Hepatocyte (in vitro differentiated cells): ENCODE measurements around the gene SERTAD2. TPM values are rescaled to one million over a fixed set of nuclear protein-coding genes. Genes with fewer than 3 reads are reported as not detected.

Experiments used
- DNase-seq: peaks from one replicate; pipeline ENCODE4 v3.0.0-alpha.2; 2016; ENCODE audit warnings: low spot score
- H2AFZ ChIP-seq: fragments of 200-600 bp; sonication (generic); 2 replicates; pipeline ENCODE4 v1.6.0; 2016; ENCODE audit warnings: antibody characterized with exemption, mild to moderate bottlenecking
- H3K27ac ChIP-seq: fragments of 200-600 bp; sonication (generic); 2 replicates; pipeline ENCODE4 v1.5.1; 2016; ENCODE audit warnings: mild to moderate bottlenecking
- H3K27me3 ChIP-seq: fragments of 200-600 bp; sonication (generic); 2 replicates; pipeline ENCODE4 v1.6.1; 2016
- H3K36me3 ChIP-seq: fragments of 200-600 bp; sonication (generic); replicated peaks from 2 replicates; pipeline ENCODE4 v1.5.1; 2016; ENCODE audit warnings: low read depth; ENCODE audit not compliant: insufficient read depth
- H3K4me1 ChIP-seq: fragments of 200-600 bp; sonication (generic); 2 replicates; pipeline ENCODE4 v1.5.1; 2016; ENCODE audit warnings: mild to moderate bottlenecking, moderate library complexity; ENCODE audit not compliant: insufficient read depth
- H3K4me2 ChIP-seq: fragments of 200-600 bp; sonication (generic); 2 replicates; pipeline ENCODE4 v1.6.0; 2016
- H3K4me3 ChIP-seq: fragments of 200-600 bp; sonication (generic); 2 replicates; pipeline ENCODE4 v1.5.1; 2016; ENCODE audit warnings: mild to moderate bottlenecking
- H3K79me2 ChIP-seq: fragments of 200-600 bp; sonication (generic); 2 replicates; pipeline ENCODE4 v1.6.0; 2017; ENCODE audit warnings: mild to moderate bottlenecking
- H3K9me2 ChIP-seq: fragments of 200-600 bp; sonication (generic); replicated peaks from 2 replicates; pipeline ENCODE4 v1.6.0; 2017; ENCODE audit warnings: mild to moderate bottlenecking; ENCODE audit not compliant: insufficient read depth
- H3K9me3 ChIP-seq: fragments of 200-600 bp; sonication (generic); 2 replicates; pipeline ENCODE4 v1.5.1; 2016; ENCODE audit warnings: low read depth, mild to moderate bottlenecking
- H4K20me1 ChIP-seq: fragments of 200-600 bp; sonication (generic); 2 replicates; pipeline ENCODE4 v1.6.0; 2016; ENCODE audit warnings: mild to moderate bottlenecking; ENCODE audit not compliant: insufficient read depth, poor library complexity, severe bottlenecking
- CTCF ChIP-seq: fragments of 200-600 bp; sonication (generic); IDR thresholded peaks from 2 replicates; pipeline ENCODE4 v1.5.1; 2016; ENCODE audit warnings: antibody characterized with exemption, mild to moderate bottlenecking; ENCODE audit not compliant: poor library complexity
- EZH2 ChIP-seq: fragments of 200-600 bp; sonication (generic); IDR thresholded peaks from 2 replicates; pipeline ENCODE4 v1.6.1; 2016; ENCODE audit warnings: antibody characterized with exemption, mild to moderate bottlenecking, borderline replicate concordance
- EZH2phosphoT487 ChIP-seq: fragments of 200-600 bp; sonication (generic); IDR thresholded peaks from one replicate; pipeline ENCODE4 v1.6.1; 2018; ENCODE audit warnings: antibody characterized with exemption, mild to moderate bottlenecking, low read depth, moderate library complexity; ENCODE audit not compliant: unreplicated experiment, severe bottlenecking
- WGBS: methylation state at CpG from one replicate; pipeline ENCODE4 v1.1.6; 2016; ENCODE audit warnings: low lambda C conversion rate; ENCODE audit errors: missing lambda C conversion rate; 5-methylcytosine and 5-hydroxymethylcytosine counted together
- polyA plus RNA-seq: library from polyadenylated mRNA; unstranded; fragments of >200 nt; fragmentation: Nextera tagmentation; extraction: Ambion mirVana; gene quantifications from 2 replicates; pipeline ENCODE4 v1.2.1, GENCODE V29; 2016
- total RNA-seq: library from RNA; depleted of rRNA; stranded (reverse); fragments of >200 nt; gene quantifications from 2 replicates; pipeline ENCODE4 v1.2.3, GENCODE V29; 2014

Gene SERTAD2
- total and polyA plus RNA-seq, 2 experiments from 2014 or later, result 13.8 to 23.8 TPM

GRCh38 chr2:64604155-64604554, 49.6 kb downstream of the SERTAD2 start:
- Histone ChIP-seq H3K79me2 (no peaks in the 10 kb centered on the region), H2AFZ (no peak overlapping the region), H3K9me2 (no peaks in the 10 kb centered on the region), H3K27ac (no peak overlapping the region), H3K9me3 (no peaks in the 10 kb centered on the region), H3K4me1 (peaks cover 58% of the 10 kb centered on the region), H3K4me3 (no peak overlapping the region), H3K36me3 (no peaks in the 10 kb centered on the region), H4K20me1 (no peaks in the 10 kb centered on the region), H3K27me3 (no peaks in the 10 kb centered on the region), H3K4me2 (no peak overlapping the region)
- DNase-seq, result no peak
- 94% methylated on average over 2 of the region's 2 CpGs for WGBS
- no peak for TF ChIP-seq EZH2phosphoT487
- TF ChIP-seq CTCF, result no peak
- no peak for TF ChIP-seq EZH2

GRCh38 chr2:64602436-64602835, 51.3 kb downstream of the SERTAD2 start:
- no peak overlapping the region for H3K4me3 ChIP-seq
- no peaks in the 10 kb centered on the region for H3K9me3 ChIP-seq
- no peaks in the 10 kb centered on the region for H3K79me2 ChIP-seq
- H3K9me2 ChIP-seq, result no peaks in the 10 kb centered on the region
- TF ChIP-seq EZH2 (no peak), CTCF (no peak), EZH2phosphoT487 (no peak)
- no peaks in the 10 kb centered on the region for H3K36me3 ChIP-seq
- H2AFZ ChIP-seq, result no peak overlapping the region
- no peak overlapping the region for H3K27ac ChIP-seq
- H3K4me1 ChIP-seq, result peaks cover 45% of the 10 kb centered on the region
- H4K20me1 ChIP-seq, result no peaks in the 10 kb centered on the region
- no peak overlapping the region for H3K4me2 ChIP-seq
- WGBS, result 79% methylated on average over 11 of the region's 11 CpGs
- H3K27me3 ChIP-seq, result no peaks in the 10 kb centered on the region
- no peak for DNase-seq

- H3K79me2 ChIP-seq, result no peaks in the 10 kb centered on the region
- H3K4me1 ChIP-seq, result peaks cover 41% of the 10 kb centered on the region
- TF ChIP-seq CTCF (no peak), EZH2phosphoT487 (no peak), EZH2 (no peak)
- no peak overlapping the region for H2AFZ ChIP-seq
- no peak for DNase-seq
- H3K36me3 ChIP-seq, result no peaks in the 10 kb centered on the region
- no peaks in the 10 kb centered on the region for H3K9me3 ChIP-seq
- no peaks in the 10 kb centered on the region for H3K9me2 ChIP-seq
- H3K4me2 ChIP-seq, result peak overlapping the region; percentile 65
- H3K27me3 ChIP-seq, result no peaks in the 10 kb centered on the region
- H4K20me1 ChIP-seq, result no peaks in the 10 kb centered on the region
- H3K4me3 ChIP-seq, result no peak overlapping the region
- WGBS, result 90% methylated on average over 12 of the region's 12 CpGs
- peak overlapping the region; percentile 79 for H3K27ac ChIP-seq
Observed at GRCh38 chr2:64601785-64602391, 51.8 kb downstream of the SERTAD2 start.
